ENCODE data around the gene PLCB1. TPM values are rescaled to one million over a fixed set of nuclear protein-coding genes. Genes with fewer than 3 reads are reported as not detected.

Gene PLCB1
- total and polyA plus RNA-seq, 2 experiments from 2014 or later = 8.0 to 17.6 TPM

- DNase-seq (ENCODE audit: low read depth in 1 of 2, low spot score in 1 of 2) = peak; percentile 50 to 51
- Histone ChIP-seq H3K27ac (no peak overlapping the region), H3K27me3 (peaks cover 16% of the 10 kb centered on the region), H3K36me3 (no peaks in the 10 kb centered on the region), H3K4me3 (peak overlapping the region; percentile 59), H3K9me3 (ENCODE audit: low read depth) (no peaks in the 10 kb centered on the region), H3K4me1 (ENCODE audit: low read depth) (peaks cover 7% of the 10 kb centered on the region)
- TF ChIP-seq CTCF (IDR thresholded peaks at IDR 0.05; ENCODE audit: low read depth, low read length) = no peak
Measured at GRCh38 chr20:8132484-8133309, 631 bp downstream of the PLCB1 start.

GRCh38 chr20:8133310-8133768 is 1.3 kb downstream of the PLCB1 start:
- peaks cover 16% of the 10 kb centered on the region for H3K27me3 ChIP-seq
- H3K27ac ChIP-seq = no peak overlapping the region
- TF ChIP-seq CTCF (IDR thresholded peaks at IDR 0.05; ENCODE audit: low read depth, low read length) = no peak
- H3K4me3 ChIP-seq = peak overlapping the region; percentile 59
- H3K9me3 ChIP-seq (ENCODE audit: low read depth) = no peaks in the 10 kb centered on the region
- no peaks in the 10 kb centered on the region for H3K36me3 ChIP-seq
- peaks cover under 1% of the 10 kb centered on the region for H3K4me1 ChIP-seq (ENCODE audit: low read depth)
- DNase-seq (ENCODE audit: low read depth in 1 of 2, low spot score in 1 of 2) = no peak

GRCh38 chr20:8133851-8134451 is 1.9 kb downstream of the PLCB1 start:
- no peak for TF ChIP-seq CTCF (IDR thresholded peaks at IDR 0.05; ENCODE audit: low read depth, low read length)
- H3K27me3 ChIP-seq = peaks cover 16% of the 10 kb centered on the region
- H3K27ac ChIP-seq = no peak overlapping the region
- no peaks in the 10 kb centered on the region for H3K36me3 ChIP-seq
- no peaks in the 10 kb centered on the region for H3K9me3 ChIP-seq (ENCODE audit: low read depth)
- H3K4me3 ChIP-seq = no peak overlapping the region
- no peaks in the 10 kb centered on the region for H3K4me1 ChIP-seq (ENCODE audit: low read depth)
- peak in 1 of 2 donors; percentile 43 for DNase-seq (ENCODE audit: low read depth in 1 of 2, low spot score in 1 of 2)

- H3K27ac ChIP-seq = no peak overlapping the region
- TF ChIP-seq CTCF (IDR thresholded peaks at IDR 0.05; ENCODE audit: low read depth, low read length) = no peak
- H3K4me1 ChIP-seq (ENCODE audit: low read depth) = no peaks in the 10 kb centered on the region
- H3K36me3 ChIP-seq = no peaks in the 10 kb centered on the region
- DNase-seq (ENCODE audit: low read depth in 1 of 2, low spot score in 1 of 2) = no peak
- H3K9me3 ChIP-seq (ENCODE audit: low read depth) = no peaks in the 10 kb centered on the region
- no peaks in the 10 kb centered on the region for H3K27me3 ChIP-seq
- H3K4me3 ChIP-seq = no peak overlapping the region
Measured at GRCh38 chr20:8139899-8140298, 7.8 kb downstream of the PLCB1 start.

GRCh38 chr20:8143474-8143873 is 11.4 kb downstream of the PLCB1 start:
- H3K4me1 ChIP-seq (ENCODE audit: low read depth) = no peaks in the 10 kb centered on the region
- no peak for TF ChIP-seq CTCF (IDR thresholded peaks at IDR 0.05; ENCODE audit: low read depth, low read length)
- no peaks in the 10 kb centered on the region for H3K27me3 ChIP-seq
- H3K9me3 ChIP-seq (ENCODE audit: low read depth) = no peaks in the 10 kb centered on the region
- H3K36me3 ChIP-seq = no peaks in the 10 kb centered on the region
- H3K27ac ChIP-seq = no peak overlapping the region
- no peak for DNase-seq (ENCODE audit: low read depth in 1 of 2, low spot score in 1 of 2)
- H3K4me3 ChIP-seq = no peak overlapping the region
